ENCODE data around the gene STOML3.
"Not testable (repeated sequence)": the region's sequence is repeated elsewhere in the genome, so short reads cannot be mapped to it uniquely, and the experiment has no call there.

STOML3 gene, protein sequence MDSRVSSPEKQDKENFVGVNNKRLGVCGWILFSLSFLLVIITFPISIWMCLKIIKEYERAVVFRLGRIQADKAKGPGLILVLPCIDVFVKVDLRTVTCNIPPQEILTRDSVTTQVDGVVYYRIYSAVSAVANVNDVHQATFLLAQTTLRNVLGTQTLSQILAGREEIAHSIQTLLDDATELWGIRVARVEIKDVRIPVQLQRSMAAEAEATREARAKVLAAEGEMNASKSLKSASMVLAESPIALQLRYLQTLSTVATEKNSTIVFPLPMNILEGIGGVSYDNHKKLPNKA

DNA sequence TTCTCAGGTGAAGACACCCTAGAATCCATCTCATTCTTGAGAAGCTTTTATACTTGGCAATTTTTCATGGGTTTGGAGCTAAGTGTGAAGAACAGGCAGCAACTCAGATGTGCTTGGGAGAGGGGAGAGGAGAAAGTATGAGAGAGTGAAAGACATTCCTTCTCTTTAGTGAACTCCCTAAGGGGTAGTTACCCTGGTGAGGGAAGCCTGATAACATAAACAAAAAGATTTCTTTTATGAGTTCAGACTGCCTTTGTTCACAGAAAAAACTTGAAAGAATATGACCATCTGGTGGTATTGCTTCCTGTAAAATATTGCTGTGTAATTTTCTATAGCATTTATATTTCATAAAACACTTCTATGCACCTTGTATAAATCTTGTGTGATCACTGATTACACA is at the start of gene STOML3:
Gene STOML3, minus strand, starts transcription at position 139 of the 400 bp plus-strand sequence. Its CDS starts 110 bp downstream, at position 29.
- in situ Hi-C loops (cut with MboI; ENCODE audit: low sequenced_read_pairs): no loop called here

DNA sequence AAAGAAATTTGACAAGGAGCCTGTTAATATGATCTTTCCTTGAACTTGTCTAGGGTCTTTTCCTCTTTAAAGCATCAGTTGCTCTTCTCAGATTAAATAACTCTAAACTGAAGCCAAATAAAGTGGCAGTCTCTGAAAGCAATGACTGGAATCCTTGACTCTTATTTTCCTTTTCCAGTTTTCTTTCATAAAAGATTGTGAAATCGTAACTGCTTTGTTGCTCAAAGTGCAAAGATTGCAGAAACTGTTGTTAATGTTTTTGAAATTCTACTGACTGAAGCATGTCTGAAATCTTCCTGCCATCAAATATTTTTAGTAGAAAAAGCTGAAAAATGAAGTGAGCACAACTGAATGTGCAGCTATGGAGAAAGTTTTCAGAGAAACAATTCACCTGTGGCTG is 49.6 kb upstream of the STOML3 start:
- in situ Hi-C loops (cut with MboI; ENCODE audit: low sequenced_read_pairs): no loop called here

DNA sequence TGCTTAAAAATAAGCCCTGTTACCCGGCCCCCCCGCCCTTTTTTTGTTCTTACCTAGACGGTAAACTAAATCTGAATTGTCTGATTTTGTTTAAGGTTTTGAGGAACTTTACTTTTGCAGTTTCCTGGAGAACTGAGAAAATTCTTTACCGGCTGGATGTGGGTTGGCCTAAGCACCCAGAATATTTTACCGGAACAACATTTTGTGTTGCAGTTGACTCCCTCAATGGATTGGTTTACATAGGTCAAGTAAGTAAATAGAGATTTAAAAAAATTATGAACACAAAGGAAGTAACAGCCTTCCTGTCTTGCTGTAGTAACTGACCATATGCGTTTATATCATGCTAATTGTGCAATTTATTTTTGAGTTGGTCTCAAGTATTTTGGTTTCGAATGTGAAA is 48.4 kb upstream of the STOML3 start:
- in situ Hi-C loops (cut with MboI; ENCODE audit: low sequenced_read_pairs): no loop called here

DNA sequence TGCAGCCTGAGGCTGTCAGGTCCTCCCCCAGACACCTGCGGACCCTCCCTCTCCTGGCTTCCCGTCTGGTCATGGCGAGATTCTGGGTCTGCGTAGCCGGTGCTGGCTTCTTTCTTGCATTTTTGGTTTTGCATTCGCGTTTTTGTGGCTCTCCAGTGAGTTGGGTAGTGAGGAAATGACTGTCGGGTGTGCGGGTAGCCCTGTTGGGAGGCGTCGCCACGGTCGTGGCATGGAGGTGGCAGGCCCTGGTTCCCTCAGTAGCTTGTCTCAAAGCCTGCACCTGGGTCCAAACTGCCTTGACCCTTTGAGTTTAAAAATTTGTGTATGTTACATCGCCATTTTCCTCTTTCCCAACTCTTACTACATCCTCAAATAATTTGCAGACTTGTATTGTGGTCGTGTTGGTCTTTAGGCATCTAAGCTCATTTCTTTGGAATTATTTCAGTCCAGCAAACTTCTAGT is 48.0 kb upstream of the STOML3 start:
- in situ Hi-C loops (cut with MboI; ENCODE audit: low sequenced_read_pairs): no loop called here

DNA sequence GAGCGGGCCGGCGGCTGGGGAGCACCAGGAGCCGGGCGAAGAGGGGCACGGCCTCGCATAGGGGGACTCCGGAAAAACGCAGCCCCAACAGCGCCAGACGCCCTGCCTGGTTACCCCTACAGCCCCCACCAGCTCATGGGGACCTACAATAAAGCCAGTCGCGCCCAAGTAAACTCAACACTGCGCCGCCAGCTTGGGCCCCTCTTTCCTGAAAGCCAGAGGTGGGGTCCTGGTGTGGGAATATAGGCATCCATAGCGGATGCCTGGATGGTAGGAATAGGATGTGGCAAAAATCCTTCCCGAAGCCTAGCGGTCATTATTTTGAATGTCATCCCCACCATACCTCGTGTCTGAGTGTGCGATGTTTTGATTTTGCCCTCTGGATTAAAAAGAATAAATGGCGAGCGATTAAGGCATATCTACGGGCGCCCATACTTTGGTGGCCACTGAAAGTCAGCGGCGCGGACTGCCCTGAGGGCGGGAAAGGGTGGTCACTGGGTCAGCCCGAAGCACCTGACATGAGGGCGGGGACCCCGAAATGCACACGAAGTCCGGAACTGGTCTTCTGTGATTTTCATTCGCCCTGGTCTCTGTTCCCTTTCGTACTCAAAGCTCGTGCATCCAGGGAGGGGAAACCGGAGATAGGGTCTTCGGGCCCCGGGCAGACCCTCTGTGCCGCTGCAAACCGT is 47.4 kb upstream of the STOML3 start, which contains the start of the genes NHLRC3 and PROSER1:
Gene NHLRC3, plus strand, starts transcription at position 577 of the 689 bp plus-strand sequence. CDS start 184 bp downstream, outside the sequence.
Gene PROSER1, minus strand, starts transcription at position 210 of the 689 bp plus-strand sequence. CDS start 847 bp downstream, outside the sequence.
- in situ Hi-C loops (cut with MboI; ENCODE audit: low sequenced_read_pairs): no loop called here

DNA sequence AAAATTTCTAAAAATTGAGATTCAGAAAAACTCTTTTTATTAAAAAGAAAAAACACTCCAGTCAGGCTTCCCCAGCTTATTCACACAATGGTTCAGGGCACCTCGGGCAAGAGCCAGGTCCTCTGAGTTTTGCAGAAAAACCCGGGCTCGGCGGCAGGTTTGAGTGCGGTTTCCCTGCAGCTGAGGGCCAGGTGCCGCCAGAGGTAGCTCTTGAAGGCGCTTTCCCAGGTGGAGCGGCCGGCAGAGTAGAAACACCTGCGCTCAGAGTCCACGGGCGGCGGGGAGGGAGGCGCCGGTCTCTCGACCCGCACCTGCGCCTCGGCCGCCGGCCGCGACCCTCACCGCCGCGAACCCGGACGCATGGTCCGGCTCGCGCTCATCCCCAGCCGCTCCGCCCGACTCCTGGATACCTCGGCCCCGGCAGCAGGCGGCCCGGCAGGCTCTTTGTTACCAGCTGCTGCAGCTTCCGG is 46.8 kb upstream of the STOML3 start:
- in situ Hi-C loops (cut with MboI; ENCODE audit: low sequenced_read_pairs): no loop called here

DNA sequence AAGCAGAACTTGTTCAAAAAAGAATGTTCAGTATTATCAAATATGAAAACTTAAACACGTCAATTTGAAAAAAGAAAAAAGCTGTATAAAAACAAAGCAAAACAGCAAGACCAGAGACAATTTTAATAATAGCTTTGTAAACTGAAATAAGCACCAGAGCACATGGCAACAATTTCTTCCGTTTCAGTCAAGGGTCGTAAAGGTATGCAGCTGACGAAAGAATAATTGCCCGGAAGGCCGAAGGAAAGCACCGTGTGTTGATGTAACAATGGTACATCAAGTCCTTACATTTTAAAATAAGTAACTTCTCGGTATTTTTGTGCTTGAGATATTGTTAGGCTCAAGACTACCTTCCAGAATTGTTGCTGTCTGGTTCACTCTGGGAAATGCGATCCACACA is 45.6 kb upstream of the STOML3 start:
- in situ Hi-C loops (cut with MboI; ENCODE audit: low sequenced_read_pairs): no loop called here

DNA sequence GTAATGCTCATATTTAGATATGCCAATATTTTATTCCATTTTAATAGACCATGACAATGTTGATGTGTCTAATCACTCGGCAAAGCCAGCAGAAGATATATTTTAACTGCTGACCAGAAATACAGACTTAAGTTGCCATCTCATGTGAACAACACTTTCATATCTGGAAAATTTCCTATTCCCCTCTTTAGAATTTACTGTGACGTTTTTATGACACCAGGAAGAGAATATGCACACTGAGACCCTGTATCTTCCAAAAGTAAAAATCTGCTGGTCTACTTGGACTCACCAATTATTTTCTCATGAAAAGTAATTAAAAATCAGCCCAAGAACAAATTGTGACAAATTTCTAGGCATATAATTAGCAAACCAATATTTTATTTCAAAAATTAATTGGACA is 45.2 kb upstream of the STOML3 start:
- in situ Hi-C loops (cut with MboI; ENCODE audit: low sequenced_read_pairs): no loop called here

DNA sequence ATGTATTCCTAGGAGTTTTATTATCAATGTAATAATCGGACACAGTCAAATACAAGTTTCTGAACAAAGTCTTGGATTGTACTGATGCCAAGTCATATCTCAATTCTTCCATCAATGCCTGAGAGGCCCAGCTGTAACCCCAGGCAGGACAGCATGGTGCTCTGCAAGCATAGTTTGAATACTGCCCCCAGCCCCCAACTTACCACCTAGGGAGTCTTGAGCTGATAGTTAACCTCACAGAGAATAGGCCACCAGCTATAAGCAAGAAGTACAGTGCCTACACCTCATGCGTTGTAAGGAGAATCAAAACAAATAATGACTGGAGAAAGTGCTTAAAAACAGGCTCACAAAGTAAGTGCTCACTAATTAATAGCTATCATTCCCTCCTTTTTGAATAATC is 44.6 kb upstream of the STOML3 start:
- in situ Hi-C loops (cut with MboI; ENCODE audit: low sequenced_read_pairs): no loop called here

DNA sequence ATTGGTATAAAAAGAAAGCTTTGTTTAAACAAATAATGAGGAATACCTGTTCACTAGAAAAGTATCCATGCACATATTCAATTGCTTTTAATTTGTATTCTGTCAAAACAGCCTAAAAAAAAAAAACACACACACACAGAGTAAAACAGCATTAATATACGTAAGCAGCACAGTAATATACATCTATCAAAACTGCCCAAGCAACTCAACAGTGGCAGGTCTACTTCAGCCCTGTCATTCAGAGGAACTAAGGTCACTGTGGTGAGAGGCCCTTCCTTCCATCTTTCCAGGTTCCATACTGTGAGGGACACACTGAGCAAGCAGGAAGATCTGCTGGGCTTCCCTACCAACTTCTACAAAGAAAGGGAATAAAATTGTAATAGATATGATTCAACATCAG is 43.5 kb upstream of the STOML3 start:
- in situ Hi-C loops (cut with MboI; ENCODE audit: low sequenced_read_pairs): no loop called here

DNA sequence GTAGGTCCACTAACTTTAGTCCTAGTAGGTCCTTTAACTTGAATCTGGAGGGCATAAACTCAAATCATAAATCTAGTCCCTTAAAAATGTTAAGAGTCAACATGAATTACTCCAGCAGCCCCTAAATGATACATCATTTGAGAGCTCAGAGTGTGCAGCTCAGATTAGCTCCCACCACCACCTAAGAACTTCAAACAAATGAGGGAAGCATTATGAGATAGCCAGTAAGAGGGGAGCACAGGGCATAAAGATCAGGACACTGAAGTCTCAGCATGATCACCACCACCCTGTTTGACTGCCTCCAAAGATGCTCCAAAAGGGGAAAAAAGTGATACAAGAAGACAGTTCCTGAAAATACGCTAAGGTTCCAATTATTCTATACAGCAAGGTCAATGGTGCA is 41.5 kb upstream of the STOML3 start:
- in situ Hi-C loops (cut with MboI; ENCODE audit: low sequenced_read_pairs): no loop called here

DNA sequence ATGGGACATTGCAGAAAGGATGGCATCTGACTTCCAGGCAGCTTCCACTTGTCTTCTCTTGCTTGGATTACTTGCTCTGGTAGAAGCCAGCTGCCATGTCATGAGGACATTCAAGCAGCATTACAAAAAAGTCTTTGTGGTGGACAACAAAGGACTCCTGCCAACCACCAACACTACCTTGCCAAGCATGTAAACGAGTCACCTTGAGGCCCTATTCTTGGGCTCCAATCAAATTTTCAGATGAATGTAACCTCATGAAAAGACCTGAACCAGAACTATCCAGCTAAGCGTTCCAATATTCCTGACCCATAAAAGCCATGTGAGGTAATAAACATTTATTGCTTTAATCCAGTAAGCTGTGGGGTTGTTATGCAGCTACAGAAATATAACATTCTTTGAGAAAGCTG is 34.8 kb upstream of the STOML3 start:
- in situ Hi-C loops (cut with MboI; ENCODE audit: low sequenced_read_pairs): no loop called here

DNA sequence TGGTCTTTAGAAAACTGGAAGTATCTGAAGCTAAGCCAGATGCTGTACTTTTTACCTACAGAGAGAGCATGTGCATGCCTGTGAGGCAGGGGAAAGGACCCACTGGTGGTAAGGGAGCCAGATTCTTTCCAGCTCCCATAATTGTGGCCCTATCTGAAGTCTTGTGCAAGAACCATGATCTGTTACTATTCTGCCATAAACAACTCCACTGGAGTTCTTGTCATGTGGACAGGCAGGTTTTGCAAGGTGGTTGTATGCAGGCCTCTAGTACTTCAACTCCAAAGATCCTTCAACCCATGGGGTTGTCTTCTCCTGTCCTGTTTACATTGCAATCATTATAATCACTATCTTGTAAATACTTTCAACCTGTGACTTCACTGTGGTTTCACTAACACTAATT is 33.1 kb upstream of the STOML3 start:
- in situ Hi-C loops (cut with MboI; ENCODE audit: low sequenced_read_pairs): no loop called here

DNA sequence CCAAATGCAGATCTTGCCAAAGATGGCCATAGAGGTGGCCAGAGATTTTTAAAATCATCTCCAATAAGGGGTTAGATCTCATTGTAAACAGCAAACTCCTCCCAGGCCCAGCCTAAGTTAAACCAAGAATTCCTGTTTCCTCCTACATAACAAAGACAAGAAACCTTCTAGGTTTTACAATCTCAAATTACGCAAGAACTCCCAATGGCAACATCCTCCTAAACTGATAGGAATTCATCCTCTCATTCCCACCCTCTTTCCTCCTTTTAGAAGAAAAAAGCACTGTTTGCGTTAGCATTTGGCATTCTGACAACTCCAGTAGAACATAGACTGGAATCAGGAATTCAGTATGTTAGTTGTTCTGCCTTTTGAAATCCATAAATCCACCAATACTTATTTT is 32.7 kb upstream of the STOML3 start:
- in situ Hi-C loops (cut with MboI; ENCODE audit: low sequenced_read_pairs): no loop called here

DNA sequence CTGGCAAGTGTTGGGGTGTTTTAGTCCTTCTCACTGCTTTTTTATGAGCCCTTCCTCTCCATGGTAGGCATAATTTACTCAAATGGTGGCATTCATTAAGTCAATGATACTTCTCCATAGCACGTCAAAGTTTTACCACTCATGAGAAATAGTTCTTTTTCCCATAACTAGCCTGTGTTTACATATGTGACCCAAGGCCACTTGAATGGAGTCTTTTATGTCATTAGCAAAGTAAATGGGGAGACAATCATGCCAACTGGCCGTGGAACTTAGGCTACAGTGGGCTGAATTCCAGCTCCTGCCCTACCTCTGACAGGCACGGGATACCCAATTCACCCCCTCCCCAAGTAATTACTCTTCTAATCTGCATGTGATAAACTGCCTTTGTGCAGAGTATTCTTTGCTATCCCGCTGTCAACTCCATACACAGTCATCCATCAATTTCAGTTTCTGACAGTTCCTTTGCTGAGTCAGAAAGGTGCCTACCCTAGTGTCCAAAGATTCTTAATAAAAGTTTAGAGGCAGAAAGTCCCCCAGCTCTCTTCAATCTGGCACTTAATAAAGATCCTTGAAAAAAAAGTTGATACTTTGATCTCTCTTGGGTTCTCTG is 30.3 kb upstream of the STOML3 start:
- in situ Hi-C loops (cut with MboI; ENCODE audit: low sequenced_read_pairs): no loop called here

DNA sequence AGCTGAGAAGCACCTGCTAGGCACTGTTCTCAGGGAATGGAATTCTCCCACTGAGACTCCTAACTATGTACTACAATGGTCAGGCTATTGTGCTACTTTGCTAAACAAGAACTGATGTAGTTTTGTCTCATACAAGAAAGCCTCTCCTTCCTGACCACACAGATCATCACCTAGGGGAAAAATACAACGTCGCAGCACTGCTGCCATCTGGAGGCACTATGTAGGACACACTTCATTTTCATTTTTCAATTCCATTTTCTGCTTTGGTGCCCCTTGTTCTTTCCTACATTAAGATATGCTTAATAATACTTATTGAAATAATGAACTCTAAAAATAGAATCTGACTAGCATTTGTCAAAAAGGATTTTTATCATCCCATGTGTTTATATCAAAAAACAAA is 26.2 kb upstream of the STOML3 start:
- in situ Hi-C loops (cut with MboI; ENCODE audit: low sequenced_read_pairs): no loop called here

DNA sequence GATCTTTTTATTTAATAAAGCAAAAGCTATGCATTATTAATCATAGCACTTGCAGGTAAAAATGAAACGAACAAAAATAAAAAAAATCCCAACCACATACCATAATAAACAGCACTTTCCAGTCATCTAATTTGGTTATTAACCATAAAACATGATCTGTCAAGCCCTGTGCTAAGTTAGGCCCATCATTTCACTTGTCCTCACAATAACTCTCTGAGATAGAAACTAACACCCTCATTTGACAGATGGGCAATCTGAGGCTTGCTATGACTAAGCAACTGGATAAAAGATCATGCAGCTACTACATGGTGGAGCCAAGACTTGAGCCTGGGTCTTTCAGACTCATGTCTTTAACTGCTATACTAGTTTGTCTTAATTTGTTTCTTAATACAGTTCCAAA is 25.5 kb upstream of the STOML3 start:
- in situ Hi-C loops (cut with MboI; ENCODE audit: low sequenced_read_pairs): no loop called here

DNA sequence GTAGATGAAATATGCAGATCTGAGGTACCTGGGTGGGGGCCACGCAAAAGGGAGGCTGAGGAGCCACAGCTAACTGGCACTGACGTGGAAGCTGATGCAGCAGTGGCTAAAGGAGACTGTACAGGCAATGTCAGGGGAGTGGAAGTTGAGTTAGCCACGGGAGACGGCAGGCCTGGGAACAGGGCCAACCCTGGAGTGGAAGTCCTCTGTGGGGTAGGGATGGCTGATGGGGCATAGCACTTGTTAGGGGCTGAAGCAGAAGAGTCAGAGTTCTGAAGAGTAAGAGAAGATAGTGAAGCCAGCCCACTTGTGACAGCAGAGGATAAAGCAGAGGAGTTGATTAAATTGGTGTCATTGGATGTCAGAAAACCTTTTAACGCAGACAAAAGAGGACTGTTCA is 22.8 kb upstream of the STOML3 start:
- in situ Hi-C loops (cut with MboI; ENCODE audit: low sequenced_read_pairs): no loop called here

DNA sequence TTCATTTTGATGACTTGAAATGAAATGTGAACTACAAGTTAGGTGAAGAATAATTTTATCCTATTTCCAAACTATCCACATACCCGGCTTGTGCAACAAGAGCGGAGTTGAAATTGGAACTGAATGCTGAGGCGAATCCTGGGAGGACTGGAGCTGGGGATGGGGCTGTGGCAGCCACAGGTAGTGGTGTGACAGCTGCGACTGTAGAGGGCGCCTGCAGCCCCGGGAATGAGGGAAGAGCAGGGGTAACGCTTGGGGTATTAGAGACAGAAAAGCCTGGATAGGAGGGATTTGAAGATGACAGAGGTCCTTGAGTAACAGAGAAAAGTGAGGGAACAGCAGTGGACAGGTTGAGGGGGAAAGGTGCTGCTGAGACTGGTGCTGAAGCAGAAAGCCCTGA is 22.0 kb upstream of the STOML3 start:
- in situ Hi-C loops (cut with MboI; ENCODE audit: low sequenced_read_pairs): no loop called here

DNA sequence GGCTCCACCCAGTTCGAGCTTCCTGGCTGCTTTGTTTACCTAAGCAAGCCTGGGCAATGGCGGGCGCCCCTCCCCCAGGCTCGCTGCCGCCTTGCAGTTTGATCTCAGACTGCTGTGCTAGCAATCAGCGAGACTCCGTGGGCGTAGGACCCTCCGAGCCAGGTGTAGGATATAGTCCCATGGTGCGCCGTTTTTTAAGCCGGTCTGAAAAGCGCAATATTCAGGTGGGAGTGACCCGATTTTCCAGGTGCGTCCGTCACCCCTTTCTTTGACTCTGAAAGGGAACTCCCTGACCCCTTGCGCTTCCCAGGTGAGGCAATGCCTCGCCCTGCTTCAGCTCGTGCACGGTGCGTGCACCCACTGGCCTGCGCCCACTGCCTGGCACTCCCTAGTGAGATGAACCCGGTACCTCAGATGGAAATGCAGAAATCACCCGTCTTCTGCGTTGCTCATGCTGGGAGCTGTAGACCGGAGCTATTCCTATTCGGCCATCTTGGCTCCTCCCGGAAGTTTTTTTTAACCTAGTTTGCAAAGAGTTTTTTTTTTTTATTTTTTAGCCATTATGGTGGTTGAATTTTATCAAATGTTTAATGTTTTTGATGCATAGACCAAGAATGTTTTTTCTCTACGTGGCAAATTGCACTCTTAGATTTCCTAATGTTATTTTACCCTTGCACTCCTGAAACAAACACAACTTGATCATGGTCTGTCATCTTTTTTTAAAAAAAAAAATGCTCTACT is 15.9 kb upstream of the STOML3 start:
- in situ Hi-C loops (cut with MboI; ENCODE audit: low sequenced_read_pairs): not testable (repeated sequence)

DNA sequence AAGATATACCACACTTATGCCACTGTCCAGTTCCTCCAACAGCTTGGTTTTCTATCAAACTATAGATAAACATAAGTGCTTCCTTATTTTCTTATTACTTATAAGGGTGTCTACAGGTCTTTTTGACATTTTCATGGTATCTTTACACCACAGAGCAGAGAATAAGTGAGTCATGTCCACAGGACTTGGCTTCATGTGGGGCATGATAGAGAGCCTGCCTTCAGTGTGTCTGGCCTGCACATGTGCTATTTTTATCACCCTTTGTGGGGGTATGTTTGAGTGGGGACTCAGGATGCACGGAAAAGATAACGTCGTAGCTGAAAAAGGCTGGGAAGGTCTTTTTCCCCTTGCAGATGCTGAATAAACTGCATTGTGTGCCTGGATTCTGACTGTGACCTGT is 8.1 kb upstream of the STOML3 start:
- in situ Hi-C loops (cut with MboI; ENCODE audit: low sequenced_read_pairs): no loop called here

Data from hTERT RPE-1 (cell line).